HG03460 (cell line): ENCODE measurements around the gene SART1.
"Not testable (repeated sequence)": the region's sequence is repeated elsewhere in the genome, so short reads cannot be mapped to it uniquely, and the experiment has no call there.

Experiments
- ATAC-seq: cut with Tn5 transposase; IDR thresholded peaks from one replicate; pipeline ENCODE4 v1.9.1; 2021; ENCODE audit not compliant: unreplicated experiment

SART1 gene

GRCh38 chr11:65988791-65989592, 27.5 kb downstream of the SART1 start:
- peak; percentile 90 for ATAC-seq

- ATAC-seq: no peak
Observed at GRCh38 chr11:65992056-65992455, 30.5 kb downstream of the SART1 start.

GRCh38 chr11:65997286-65997685, 35.8 kb downstream of the SART1 start:
- ATAC-seq: no peak

GRCh38 chr11:66001942-66002647, 40.6 kb downstream of the SART1 start, which contains the start of the genes BANF1 and EIF1AD:
Gene BANF1, plus strand, starts transcription at chr11:66002503. Its CDS starts 748 bp downstream, at chr11:66003251.
Gene EIF1AD, minus strand, starts transcription at chr11:66002157. Its CDS starts 1,768 bp downstream, at chr11:66000389.
- peak; percentile 77 for ATAC-seq

GRCh38 chr11:66002648-66003225, 41.2 kb downstream of the SART1 start:
- peak; percentile 32 for ATAC-seq

- no peak for ATAC-seq
Observed at GRCh38 chr11:66003291-66003690, 41.8 kb downstream of the SART1 start.

GRCh38 chr11:66004186-66004585, 42.7 kb downstream of the SART1 start:
- no peak for ATAC-seq

- no peak for ATAC-seq
Observed at GRCh38 chr11:66006134-66006890, 44.8 kb downstream of the SART1 start.

GRCh38 chr11:66006891-66007176, 45.3 kb downstream of the SART1 start:
- ATAC-seq: no peak

- no peak for ATAC-seq
Observed at GRCh38 chr11:66007201-66007634, 45.7 kb downstream of the SART1 start.

- ATAC-seq: no peak
Observed at GRCh38 chr11:66008095-66008467, 46.5 kb downstream of the SART1 start.

GRCh38 chr11:66008468-66009101, 47.1 kb downstream of the SART1 start:
- ATAC-seq: no peak

- not testable (repeated sequence) for ATAC-seq
Observed at GRCh38 chr11:66010036-66010435, 48.5 kb downstream of the SART1 start.

- ATAC-seq: no peak
Observed at GRCh38 chr11:66011239-66011784, 49.8 kb downstream of the SART1 start.

GRCh38 chr11:66011785-66012303, 50.3 kb downstream of the SART1 start, which contains the start of gene CST6:
Gene CST6, plus strand, starts transcription at chr11:66012008. Its CDS starts 37 bp downstream, at chr11:66012045.
- ATAC-seq: no peak

- ATAC-seq: no peak
Observed at GRCh38 chr11:66012371-66012945, 50.9 kb downstream of the SART1 start.

- no peak for ATAC-seq
Observed at GRCh38 chr11:66012946-66013761, 51.6 kb downstream of the SART1 start.

GRCh38 chr11:66013762-66014100, 52.2 kb downstream of the SART1 start:
- no peak for ATAC-seq
